Suprapubic skin (tissue), 4 donors: ENCODE results near the gene SDC1.

ENCODE experiments used
- CTCF ChIP-seq, 2 donors: fragments of 200-600 bp in 1 of 2; fragments of 450-650 bp in 1 of 2; sonication (generic) in 1 of 2; IDR thresholded peaks; one replicate each; pipeline ENCODE4 v1.5.1; 2016 to 2019; ENCODE audit warnings: antibody characterized with exemption in 2 of 2, mild to moderate bottlenecking in 1 of 2, moderate library complexity in 1 of 2
- EP300 ChIP-seq: sonication (generic); formaldehyde crosslinking; IDR thresholded peaks from one replicate; pipeline ENCODE4 v1.6.1; 2017; ENCODE audit warnings: antibody characterized with exemption
- POLR2A ChIP-seq, 2 donors: fragments of 450-650 bp; IDR thresholded peaks; one replicate each; pipeline ENCODE4 v1.6.1; 2017; ENCODE audit warnings: antibody characterized with exemption in 2 of 2, mild to moderate bottlenecking in 2 of 2, moderate library complexity in 2 of 2
- POLR2AphosphoS5 ChIP-seq, 3 donors: sonication (generic); formaldehyde crosslinking; IDR thresholded peaks; one replicate each; pipeline ENCODE4 v1.6.1; 2017; ENCODE audit warnings: antibody characterized with exemption in 3 of 3

- TF ChIP-seq CTCF (IDR thresholded peaks at IDR 0.05), result no peak
- no peak for TF ChIP-seq POLR2A (IDR thresholded peaks at IDR 0.05)
- TF ChIP-seq POLR2AphosphoS5 (IDR thresholded peaks at IDR 0.05), result no peak
- no peak for TF ChIP-seq EP300
Measured at GRCh38 chr2:20187331-20187730, 37.6 kb downstream of the SDC1 start.
